ENCODE data around the gene ACTN1. TPM values are rescaled to one million over a fixed set of nuclear protein-coding genes. Genes with fewer than 3 reads are reported as not detected.

The ACTN1 gene
- total and polyA plus RNA-seq, 8 donors: 24.4 to 133 (median 49.0) TPM

DNA sequence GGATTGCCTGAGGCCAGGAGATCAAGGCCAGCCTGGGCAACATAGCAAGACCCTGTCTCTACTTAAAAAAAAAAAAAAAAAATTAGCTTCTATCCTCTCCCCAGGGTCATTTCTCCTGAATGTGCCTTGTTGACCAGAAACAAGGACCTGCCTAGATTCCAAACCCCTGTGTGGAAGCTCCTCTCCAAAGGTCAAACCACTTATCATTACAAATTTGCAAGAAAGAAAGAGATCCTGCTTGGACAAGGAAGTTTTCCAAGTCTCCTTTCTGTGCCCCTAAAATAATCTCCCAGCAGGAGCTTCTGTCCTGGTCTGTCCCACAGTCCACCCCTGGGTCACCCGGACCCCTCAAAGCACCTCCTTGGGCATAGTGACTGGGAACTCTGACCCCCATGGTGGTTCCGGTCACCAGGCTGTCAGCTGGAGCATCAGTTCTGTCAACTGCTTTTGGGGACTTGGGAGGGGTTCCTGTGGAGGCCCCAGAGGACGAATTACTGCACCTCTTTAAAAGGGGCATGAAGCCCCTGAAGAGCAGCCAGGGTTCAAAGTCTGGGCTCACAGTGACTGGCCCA lies 38.4 kb downstream of the ACTN1 start:
- FAIRE-seq: no peak
- Histone ChIP-seq H3K27me3 (no peaks in the 10 kb centered on the region), H3K4me3 (no peak overlapping the region), H3K27ac (peak overlapping the region; percentile 49 to 97 (median 74)), H3K4me1 (peaks cover 53 to 85% (median 72%) of the 10 kb centered on the region in 3 donors), H3K36me3 (no peaks in the 10 kb centered on the region), H3K9me3 (no peaks in the 10 kb centered on the region)
- TF ChIP-seq, protein P1, sequence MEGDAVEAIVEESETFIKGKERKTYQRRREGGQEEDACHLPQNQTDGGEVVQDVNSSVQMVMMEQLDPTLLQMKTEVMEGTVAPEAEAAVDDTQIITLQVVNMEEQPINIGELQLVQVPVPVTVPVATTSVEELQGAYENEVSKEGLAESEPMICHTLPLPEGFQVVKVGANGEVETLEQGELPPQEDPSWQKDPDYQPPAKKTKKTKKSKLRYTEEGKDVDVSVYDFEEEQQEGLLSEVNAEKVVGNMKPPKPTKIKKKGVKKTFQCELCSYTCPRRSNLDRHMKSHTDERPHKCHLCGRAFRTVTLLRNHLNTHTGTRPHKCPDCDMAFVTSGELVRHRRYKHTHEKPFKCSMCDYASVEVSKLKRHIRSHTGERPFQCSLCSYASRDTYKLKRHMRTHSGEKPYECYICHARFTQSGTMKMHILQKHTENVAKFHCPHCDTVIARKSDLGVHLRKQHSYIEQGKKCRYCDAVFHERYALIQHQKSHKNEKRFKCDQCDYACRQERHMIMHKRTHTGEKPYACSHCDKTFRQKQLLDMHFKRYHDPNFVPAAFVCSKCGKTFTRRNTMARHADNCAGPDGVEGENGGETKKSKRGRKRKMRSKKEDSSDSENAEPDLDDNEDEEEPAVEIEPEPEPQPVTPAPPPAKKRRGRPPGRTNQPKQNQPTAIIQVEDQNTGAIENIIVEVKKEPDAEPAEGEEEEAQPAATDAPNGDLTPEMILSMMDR (IDR thresholded peaks at IDR 0.05): no peak
- 85 to 88% methylated on average over 3 of the region's 3 CpGs for WGBS, 2 donors
- ATAC-seq: no peak
- DNase-seq: no peak
- intact Hi-C loops (cut with DNase I): no loop called here

- H3K27me3 ChIP-seq: no peaks in the 10 kb centered on the region
- ATAC-seq (peak; percentile 41 to 59 (median 56)), DNase-seq (peak in 5 of 6 donors; percentile 75 to 84 (median 80)), FAIRE-seq (no peak)
- H3K9me3 ChIP-seq: no peaks in the 10 kb centered on the region
- peaks cover 59 to 85% (median 67%) of the 10 kb centered on the region in 3 donors for H3K4me1 ChIP-seq
- WGBS, 2 donors: 28 to 48% methylated on average over 9 of the region's 9 CpGs
- H3K4me3 ChIP-seq: no peak overlapping the region
- TF ChIP-seq, protein P1 (IDR thresholded peaks at IDR 0.05): no peak
- H3K36me3 ChIP-seq: no peaks in the 10 kb centered on the region
- H3K27ac ChIP-seq: peak overlapping the region; percentile 49 to 97 (median 74)
- intact Hi-C loops (cut with DNase I): no loop called here
These were observed 39.0 kb downstream of the ACTN1 start for GRCh38 chr14:68939893-68940613.

DNA sequence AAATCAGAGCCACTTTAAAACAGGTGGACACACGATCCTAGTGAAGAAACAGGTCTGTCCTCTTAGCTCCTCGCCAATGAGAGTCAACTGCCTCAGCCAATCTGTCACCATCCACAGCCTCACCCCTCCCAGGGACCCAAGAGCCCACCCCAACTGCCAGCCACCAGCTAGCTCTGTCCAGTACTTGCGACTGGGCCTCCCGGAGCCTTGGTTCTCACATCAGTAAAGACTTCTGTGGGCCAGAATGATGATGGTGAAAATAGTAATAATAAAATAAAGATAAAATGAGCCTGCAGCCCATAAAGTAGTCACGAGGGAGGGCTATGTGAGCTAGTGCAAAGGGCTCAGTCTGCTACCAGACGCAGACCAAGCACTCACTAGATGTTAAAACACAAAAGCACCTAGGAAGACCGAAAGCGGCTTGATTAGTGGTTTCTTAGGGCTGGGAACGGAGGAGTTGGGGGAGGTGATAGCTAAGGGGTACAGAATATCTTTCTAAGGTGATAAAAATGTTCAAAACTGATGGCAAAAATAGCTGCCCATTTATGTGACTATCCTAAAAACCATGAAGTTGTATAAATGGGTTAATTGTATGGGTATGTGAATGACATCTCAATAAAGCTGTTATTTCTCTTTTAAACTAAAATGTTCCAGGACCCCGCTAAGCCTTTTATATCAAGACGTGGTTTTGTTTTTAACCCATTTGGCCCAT lies 39.8 kb downstream of the ACTN1 start:
- H3K4me3 ChIP-seq: peak overlapping the region in 1 of 4 donors; percentile 22
- H3K9me3 ChIP-seq: no peaks in the 10 kb centered on the region
- TF ChIP-seq, protein P1 (IDR thresholded peaks at IDR 0.05): no peak
- intact Hi-C loops (cut with DNase I): no loop called here
- no peak for ATAC-seq
- H3K4me1 ChIP-seq: peaks cover 58 to 87% (median 68%) of the 10 kb centered on the region in 3 donors
- no peaks in the 10 kb centered on the region for H3K27me3 ChIP-seq
- 57 to 61% methylated on average over 11 of the region's 11 CpGs for whole genome bisulfite sequencing, 2 donors
- peak overlapping the region; percentile 49 to 97 (median 74) for H3K27ac ChIP-seq
- H3K36me3 ChIP-seq: no peaks in the 10 kb centered on the region
- FAIRE-seq: no peak
- no peak for DNase-seq

- Histone ChIP-seq H3K27ac (peak overlapping the region; percentile 49 to 97 (median 74)), H3K27me3 (no peaks in the 10 kb centered on the region), H3K9me3 (no peaks in the 10 kb centered on the region), H3K4me3 (peak overlapping the region in 1 of 4 donors; percentile 22), H3K4me1 (peaks cover 56 to 88% (median 68%) of the 10 kb centered on the region in 3 donors), H3K36me3 (no peaks in the 10 kb centered on the region)
- DNase-seq (peak in 4 of 6 donors; percentile 74 to 83 (median 79)), FAIRE-seq (no peak), ATAC-seq (peak; percentile 48 to 69 (median 57))
- TF ChIP-seq, protein P1 (IDR thresholded peaks at IDR 0.05): no peak
- intact Hi-C loops (cut with DNase I): no loop called here
- WGBS, 2 donors: 13 to 15% methylated on average over 4 of the region's 4 CpGs
These were observed 40.6 kb downstream of the ACTN1 start for GRCh38 chr14:68938271-68939150.

Measured in pancreas (tissue), 10 donors.